Left ventricle myocardium inferior (tissue), 1 donor: Measurements from ENCODE around the gene CLEC2D. TPM values are rescaled to one million over a fixed set of nuclear protein-coding genes. Genes with fewer than 3 reads are reported as not detected.

Experiments
- DNase-seq: peaks from one replicate; pipeline ENCODE4 v3.0.0-alpha.2; 2020
- H3K27ac ChIP-seq: fragments of 200-600 bp; replicated peaks from 2 replicates; pipeline ENCODE4 v1.8.0; 2021
- H3K27me3 ChIP-seq: fragments of 200-600 bp; 2 replicates; pipeline ENCODE4 v1.8.0; 2021; ENCODE audit warnings: low read depth
- H3K36me3 ChIP-seq: fragments of 200-600 bp; 2 replicates; pipeline ENCODE4 v1.8.0; 2021
- H3K4me1 ChIP-seq: fragments of 200-600 bp; 2 replicates; pipeline ENCODE4 v1.8.0; 2021
- H3K4me3 ChIP-seq: fragments of 200-600 bp; 2 replicates; pipeline ENCODE4 v1.8.0; 2021; ENCODE audit warnings: mild to moderate bottlenecking, moderate library complexity
- H3K9me3 ChIP-seq: fragments of 200-600 bp; replicated peaks from 2 replicates; pipeline ENCODE4 v1.8.0; 2021
- CTCF ChIP-seq: fragments of 200-600 bp; IDR thresholded peaks from 2 replicates; pipeline ENCODE4 v1.8.0; 2021; ENCODE audit warnings: antibody characterized with exemption, mild to moderate bottlenecking, borderline replicate concordance
- intact Hi-C: fragments of 100-400 bp; cut with micrococcal nuclease; formaldehyde crosslinking; loops from one replicate; pipeline ENCODE4 v1.11.0; 2022
- total RNA-seq: library from RNA; stranded (reverse); fragmentation: NEBNext Ultra II Directional; extraction: Animal tissue kit (Norgen Biotek cat#: 25700); gene quantifications from one replicate; pipeline ENCODE4 v1.2.1, GENCODE V29; 2021
- donor health status: DM: no; HTN: yes; CAD: no; lungs with severe emphysema.

CLEC2D gene
- total RNA-seq, 1 donor from 2014 or later = 3.3 TPM

- no peaks in the 10 kb centered on the region for H3K4me1 ChIP-seq
- intact Hi-C loops = loop anchor here (5.0 kb wide), 1 partner anchor 73 kb away; no protein-coding TSS in a partner anchor
- no peak for DNase-seq
These were observed 35.2 kb upstream of the CLEC2D start for GRCh38 chr12:9634177-9634803.

GRCh38 chr12:9634969-9635754, 34.4 kb upstream of the CLEC2D start:
- no peaks in the 10 kb centered on the region for H3K4me1 ChIP-seq
- H3K4me3 ChIP-seq = no peak overlapping the region
- H3K27me3 ChIP-seq = no peaks in the 10 kb centered on the region
- H3K27ac ChIP-seq = no peak overlapping the region
- intact Hi-C loops = loop anchor here (5.0 kb wide), 1 partner anchor 72 kb away; no protein-coding TSS in a partner anchor
- no peaks in the 10 kb centered on the region for H3K36me3 ChIP-seq
- H3K9me3 ChIP-seq = no peaks in the 10 kb centered on the region
- no peak for DNase-seq
- TF ChIP-seq CTCF = no peak

More at GRCh38 chr12:9634177-9634803, 35.2 kb upstream of the CLEC2D start:
- H3K4me3 ChIP-seq = no peak overlapping the region
- H3K27me3 ChIP-seq = no peaks in the 10 kb centered on the region
- peak; percentile 75 for TF ChIP-seq CTCF
- no peaks in the 10 kb centered on the region for H3K9me3 ChIP-seq
- H3K27ac ChIP-seq = no peak overlapping the region
- no peaks in the 10 kb centered on the region for H3K36me3 ChIP-seq

GRCh38 chr12:9636150-9636850, 33.2 kb upstream of the CLEC2D start:
- Histone ChIP-seq H3K4me3 (no peak overlapping the region), H3K9me3 (no peaks in the 10 kb centered on the region), H3K27me3 (no peaks in the 10 kb centered on the region), H3K27ac (no peak overlapping the region), H3K4me1 (no peaks in the 10 kb centered on the region), H3K36me3 (no peaks in the 10 kb centered on the region)
- intact Hi-C loops = no loop called here
- no peak for TF ChIP-seq CTCF
- DNase-seq = no peak

GRCh38 chr12:9636851-9637206, 32.7 kb upstream of the CLEC2D start:
- H3K27ac ChIP-seq = no peak overlapping the region

GRCh38 chr12:9640024-9640423, 29.5 kb upstream of the CLEC2D start:
- TF ChIP-seq CTCF = no peak
- no peaks in the 10 kb centered on the region for H3K36me3 ChIP-seq
- intact Hi-C loops = no loop called here
- no peak overlapping the region for H3K4me3 ChIP-seq
- no peaks in the 10 kb centered on the region for H3K27me3 ChIP-seq
- H3K27ac ChIP-seq = no peak overlapping the region
- no peak for DNase-seq
- no peaks in the 10 kb centered on the region for H3K4me1 ChIP-seq
- no peaks in the 10 kb centered on the region for H3K9me3 ChIP-seq

More at GRCh38 chr12:9636851-9637206, 32.7 kb upstream of the CLEC2D start:
- H3K4me1 ChIP-seq = no peaks in the 10 kb centered on the region
- no peak overlapping the region for H3K4me3 ChIP-seq
- TF ChIP-seq CTCF = no peak
- no peaks in the 10 kb centered on the region for H3K27me3 ChIP-seq
- DNase-seq = no peak
- no peaks in the 10 kb centered on the region for H3K36me3 ChIP-seq
- H3K9me3 ChIP-seq = no peaks in the 10 kb centered on the region
- intact Hi-C loops = no loop called here
